ENCODE data around the gene P2RY6.
A peak's percentile ranks its signal among the peaks of the same experiment; 100 is the strongest.

P2RY6 gene

GRCh38 chr11:73236854-73237253 is 35.3 kb upstream of the P2RY6 start:
- no peak overlapping the region for H3K27ac ChIP-seq (ENCODE audit: low read length)
- peak; percentile 46 for DNase-seq
- H3K4me2 ChIP-seq (ENCODE audit: insufficient read depth, low read length) = no peak overlapping the region

GRCh38 chr11:73237471-73238290 is 34.5 kb upstream of the P2RY6 start:
- Histone ChIP-seq H3K4me3 (ENCODE audit: low read depth in 1 of 2, low read length in 2 of 2) (no peak overlapping the region), H3K27me3 (ENCODE audit: insufficient read depth, low read length, poor library complexity) (no peaks in the 10 kb centered on the region), H3K79me2 (ENCODE audit: insufficient read depth, low read length) (no peaks in the 10 kb centered on the region), H2AFZ (ENCODE audit: low read depth, low read length) (no peak overlapping the region), H3K4me1 (ENCODE audit: insufficient read depth, low read length) (peaks cover 6% of the 10 kb centered on the region), H3K27ac (ENCODE audit: low read length) (no peak overlapping the region), H3K9ac (ENCODE audit: low read depth, low read length) (no peak overlapping the region), H3K9me3 (ENCODE audit: insufficient read depth, low read length, severe bottlenecking) (no peaks in the 10 kb centered on the region), H3K4me2 (ENCODE audit: insufficient read depth, low read length) (no peak overlapping the region), H4K20me1 (ENCODE audit: insufficient read depth, low read length) (no peaks in the 10 kb centered on the region), H3K36me3 (ENCODE audit: insufficient read depth, low read length) (no peaks in the 10 kb centered on the region)
- no peak for ATAC-seq (ENCODE audit: insufficient read depth, low read depth)
- TF ChIP-seq CTCF (IDR thresholded peaks at IDR 0.05; ENCODE audit: borderline replicate concordance, extremely low read depth, low read length, poor library complexity, severe bottlenecking) (no peak), EZH2 (IDR thresholded peaks at IDR 0.05; ENCODE audit: borderline replicate concordance, low read depth, low read length, severe bottlenecking) (no peak)
- no peak for DNase-seq

More at GRCh38 chr11:73236854-73237253, 35.3 kb upstream of the P2RY6 start:
- TF ChIP-seq EZH2 (IDR thresholded peaks at IDR 0.05; ENCODE audit: borderline replicate concordance, low read depth, low read length, severe bottlenecking) = no peak
- TF ChIP-seq CTCF (IDR thresholded peaks at IDR 0.05; ENCODE audit: borderline replicate concordance, extremely low read depth, low read length, poor library complexity, severe bottlenecking) = peak; percentile 66
- Histone ChIP-seq H3K79me2 (ENCODE audit: insufficient read depth, low read length) (no peaks in the 10 kb centered on the region), H3K9me3 (ENCODE audit: insufficient read depth, low read length, severe bottlenecking) (no peaks in the 10 kb centered on the region), H3K9ac (ENCODE audit: low read depth, low read length) (no peak overlapping the region), H3K4me1 (ENCODE audit: insufficient read depth, low read length) (no peaks in the 10 kb centered on the region), H3K4me3 (ENCODE audit: low read depth in 1 of 2, low read length in 2 of 2) (no peak overlapping the region), H3K36me3 (ENCODE audit: insufficient read depth, low read length) (no peaks in the 10 kb centered on the region), H2AFZ (ENCODE audit: low read depth, low read length) (no peak overlapping the region), H4K20me1 (ENCODE audit: insufficient read depth, low read length) (no peaks in the 10 kb centered on the region), H3K27me3 (ENCODE audit: insufficient read depth, low read length, poor library complexity) (no peaks in the 10 kb centered on the region)
- peak; percentile 72 for ATAC-seq (ENCODE audit: insufficient read depth, low read depth)

- H4K20me1 ChIP-seq (ENCODE audit: insufficient read depth, low read length) = no peaks in the 10 kb centered on the region
- no peak overlapping the region for H3K27ac ChIP-seq (ENCODE audit: low read length)
- no peaks in the 10 kb centered on the region for H3K79me2 ChIP-seq (ENCODE audit: insufficient read depth, low read length)
- H3K4me3 ChIP-seq (ENCODE audit: low read depth in 1 of 2, low read length in 2 of 2) = no peak overlapping the region
- H3K4me2 ChIP-seq (ENCODE audit: insufficient read depth, low read length) = no peak overlapping the region
- no peaks in the 10 kb centered on the region for H3K27me3 ChIP-seq (ENCODE audit: insufficient read depth, low read length, poor library complexity)
- H3K4me1 ChIP-seq (ENCODE audit: insufficient read depth, low read length) = peaks cover 9% of the 10 kb centered on the region
- H3K9ac ChIP-seq (ENCODE audit: low read depth, low read length) = no peak overlapping the region
- no peak overlapping the region for H2AFZ ChIP-seq (ENCODE audit: low read depth, low read length)
- TF ChIP-seq EZH2 (IDR thresholded peaks at IDR 0.05; ENCODE audit: borderline replicate concordance, low read depth, low read length, severe bottlenecking) (no peak), CTCF (IDR thresholded peaks at IDR 0.05; ENCODE audit: borderline replicate concordance, extremely low read depth, low read length, poor library complexity, severe bottlenecking) (no peak)
- ATAC-seq (ENCODE audit: insufficient read depth, low read depth) = no peak
- H3K9me3 ChIP-seq (ENCODE audit: insufficient read depth, low read length, severe bottlenecking) = no peaks in the 10 kb centered on the region
- no peak for DNase-seq
- H3K36me3 ChIP-seq (ENCODE audit: insufficient read depth, low read length) = no peaks in the 10 kb centered on the region
These were observed 33.0 kb upstream of the P2RY6 start for GRCh38 chr11:73239111-73239521.

Data from DND-41 (cell line).